MM.1S (cell line): ENCODE measurements around the gene PAFAH1B2.

Experiments
- CTCF ChIP-seq: fragments of 300-600 bp; sonication (generic); IDR thresholded peaks from 2 replicates; pipeline ENCODE4 v1.5.1; 2016; ENCODE audit warnings: antibody characterized with exemption, low read length, mixed read lengths
- EZH2 ChIP-seq: fragments of 300-600 bp; sonication (generic); optimal IDR thresholded peaks from 2 replicates; pipeline ENCODE3; 2017; ENCODE audit warnings: low read depth, mild to moderate bottlenecking, antibody characterized with exemption, low read length, mixed read lengths

- no peak for TF ChIP-seq CTCF
- no peak for TF ChIP-seq EZH2
These were observed 51.2 kb downstream of the PAFAH1B2 start for GRCh38 chr11:117195258-117195657.
